GM21529 (cell line): ENCODE results near the gene BACE1.

Experiments used
- ATAC-seq: cut with Tn5 transposase; IDR thresholded peaks from one replicate; pipeline ENCODE4 v1.9.1; 2021; ENCODE audit not compliant: unreplicated experiment

Gene BACE1

GRCh38 chr11:117313091-117313490 lies 3.0 kb downstream of the BACE1 start:
- no peak for ATAC-seq

- no peak for ATAC-seq
These were observed 6.7 kb downstream of the BACE1 start for GRCh38 chr11:117309310-117309709.

- no peak for ATAC-seq
These were observed 10.9 kb downstream of the BACE1 start for GRCh38 chr11:117305145-117305544.

- no peak for ATAC-seq
These were observed 12.3 kb downstream of the BACE1 start for GRCh38 chr11:117303646-117304315.

- ATAC-seq: no peak
These were observed 13.0 kb downstream of the BACE1 start for GRCh38 chr11:117303101-117303500.

GRCh38 chr11:117302228-117302627 lies 13.8 kb downstream of the BACE1 start:
- no peak for ATAC-seq

GRCh38 chr11:117300773-117301172 lies 15.3 kb downstream of the BACE1 start:
- ATAC-seq: no peak

GRCh38 chr11:117300283-117300663 lies 15.8 kb downstream of the BACE1 start:
- peak; percentile 43 for ATAC-seq

GRCh38 chr11:117299351-117300282 lies 16.4 kb downstream of the BACE1 start:
- no peak for ATAC-seq

- no peak for ATAC-seq
These were observed 17.9 kb downstream of the BACE1 start for GRCh38 chr11:117298195-117298594.

- ATAC-seq: no peak
These were observed 19.2 kb downstream of the BACE1 start for GRCh38 chr11:117296881-117297280.

- ATAC-seq: no peak
These were observed 20.5 kb downstream of the BACE1 start for GRCh38 chr11:117295438-117296137.

- no peak for ATAC-seq
These were observed 23.4 kb downstream of the BACE1 start for GRCh38 chr11:117292616-117293015.

- ATAC-seq: no peak
These were observed 25.2 kb downstream of the BACE1 start, which contains the start of gene BACE1-AS for GRCh38 chr11:117290809-117291396. TSS of gene BACE1-AS (plus strand) at chr11:117291346.

- no peak for ATAC-seq
These were observed 26.3 kb downstream of the BACE1 start for GRCh38 chr11:117289795-117290194.

GRCh38 chr11:117287668-117288067 lies 28.4 kb downstream of the BACE1 start:
- no peak for ATAC-seq

GRCh38 chr11:117286588-117286987 lies 29.5 kb downstream of the BACE1 start:
- no peak for ATAC-seq

GRCh38 chr11:117284053-117284452 lies 32.0 kb downstream of the BACE1 start:
- ATAC-seq: no peak

- ATAC-seq: no peak
These were observed 33.1 kb downstream of the BACE1 start for GRCh38 chr11:117282956-117283355.

GRCh38 chr11:117281869-117282268 lies 34.2 kb downstream of the BACE1 start:
- ATAC-seq: no peak

- ATAC-seq: no peak
These were observed 34.9 kb downstream of the BACE1 start for GRCh38 chr11:117281159-117281558.
